Stimulated activated CD8-positive, alpha-beta memory T cell treated with anti-CD3 and anti-CD28 coated beads, Interleukin-2, amount 100 ng/mL, for 1 hour (primary cell): Measurements from ENCODE around the gene CAMTA2.

ENCODE experiments used
- DNase-seq, 2 donors: peaks; one replicate each; pipeline ENCODE4 v3.0.0-alpha.2; 2020; ENCODE audit warnings: low read depth in 2 of 2

The CAMTA2 gene

GRCh38 chr17:5002121-5002788 lies 14.8 kb upstream of the CAMTA2 start:
- DNase-seq: no peak

- DNase-seq: no peak
Measured at GRCh38 chr17:5000237-5000639, 12.8 kb upstream of the CAMTA2 start.

- no peak for DNase-seq
Measured at GRCh38 chr17:4999430-5000093, 12.1 kb upstream of the CAMTA2 start.

GRCh38 chr17:4998732-4999429 lies 11.4 kb upstream of the CAMTA2 start:
- DNase-seq: no peak

GRCh38 chr17:4998027-4998731 lies 10.7 kb upstream of the CAMTA2 start:
- no peak for DNase-seq

GRCh38 chr17:4997302-4998026 lies 10.0 kb upstream of the CAMTA2 start, which contains the start of the genes INCA1 and KIF1C:
TSS of gene INCA1 (minus strand) at chr17:4997522. CDS start at chr17:4994437, 3,085 bp downstream.
TSS of gene KIF1C (plus strand) at chr17:4997950. CDS start at chr17:5000247, 2,297 bp downstream.
- peak; percentile 81 to 86 for DNase-seq

- no peak for DNase-seq
Measured at GRCh38 chr17:4994081-4994595, 6.7 kb upstream of the CAMTA2 start.

GRCh38 chr17:4987767-4988567 lies 492 bp upstream of the CAMTA2 start:
- no peak for DNase-seq

GRCh38 chr17:4986403-4986802 lies 1.1 kb downstream of the CAMTA2 start:
- no peak for DNase-seq

- DNase-seq: no peak
Measured at GRCh38 chr17:4982305-4982704, 5.2 kb downstream of the CAMTA2 start.

GRCh38 chr17:4980644-4981216 lies 6.7 kb downstream of the CAMTA2 start:
- DNase-seq: no peak

- DNase-seq: no peak
Measured at GRCh38 chr17:4978726-4979125, 8.7 kb downstream of the CAMTA2 start.

GRCh38 chr17:4974115-4974670 lies 13.3 kb downstream of the CAMTA2 start:
- no peak for DNase-seq

GRCh38 chr17:4973256-4974114 lies 14.0 kb downstream of the CAMTA2 start:
- no peak for DNase-seq

GRCh38 chr17:4972752-4973151 lies 14.7 kb downstream of the CAMTA2 start:
- DNase-seq: no peak

GRCh38 chr17:4972322-4972721 lies 15.2 kb downstream of the CAMTA2 start:
- no peak for DNase-seq

GRCh38 chr17:4971826-4972225 lies 15.6 kb downstream of the CAMTA2 start:
- DNase-seq: no peak

- no peak for DNase-seq
Measured at GRCh38 chr17:4970273-4970672, 17.2 kb downstream of the CAMTA2 start.
